ENCODE results near the gene TMEM117. TPM values are rescaled to one million over a fixed set of nuclear protein-coding genes. Genes with fewer than 3 reads are reported as not detected.
"Not testable (repeated sequence)": the region's sequence is repeated elsewhere in the genome, so short reads cannot be mapped to it uniquely, and the experiment has no call there.

The TMEM117 gene
- total and polyA plus RNA-seq, 7 donors = 1.9 to 4.7 (median 3.9) TPM

- H3K4me1 ChIP-seq = no peaks in the 10 kb centered on the region
- intact Hi-C loops (cut with DNase I) = no loop called here
- H3K27ac ChIP-seq = no peak overlapping the region
- no peaks in the 10 kb centered on the region for H3K27me3 ChIP-seq (ENCODE audit: insufficient read depth in 3 of 3, low read length in 2 of 3)
- 66 to 79% (median 76%) methylated on average over 3 of the region's 3 CpGs for WGBS, 3 donors
- H3K36me3 ChIP-seq (ENCODE audit: insufficient read depth in 1 of 2, low read depth in 1 of 2) = no peaks in the 10 kb centered on the region
- no peak for DNase-seq
- H3K4me3 ChIP-seq = no peak overlapping the region
- H3K9me3 ChIP-seq = no peaks in the 10 kb centered on the region
- ATAC-seq = no peak
- no peak for TF ChIP-seq CTCF (IDR thresholded peaks at IDR 0.05)
Observed at GRCh38 chr12:44370982-44371381, 535.1 kb downstream of the TMEM117 start.

- ATAC-seq (no peak), DNase-seq (no peak)
- no peaks in the 10 kb centered on the region for H3K4me1 ChIP-seq
- H3K27ac ChIP-seq = no peak overlapping the region
- TF ChIP-seq CTCF (IDR thresholded peaks at IDR 0.05) = no peak
- WGBS, 3 donors = 87 to 92% (median 90%) methylated on average over 2 of the region's 2 CpGs
- H3K4me3 ChIP-seq = no peak overlapping the region
- H3K36me3 ChIP-seq (ENCODE audit: insufficient read depth in 1 of 2, low read depth in 1 of 2) = no peaks in the 10 kb centered on the region
- H3K9me3 ChIP-seq = no peaks in the 10 kb centered on the region
- H3K27me3 ChIP-seq (ENCODE audit: insufficient read depth in 3 of 3, low read length in 2 of 3) = no peaks in the 10 kb centered on the region
- intact Hi-C loops (cut with DNase I) = no loop called here
Observed at GRCh38 chr12:44372259-44372658, 536.4 kb downstream of the TMEM117 start.

- Histone ChIP-seq H3K27ac (no peak overlapping the region), H3K4me1 (peaks cover 14% of the 10 kb centered on the region), H3K4me3 (no peak overlapping the region), H3K9me3 (no peaks in the 10 kb centered on the region), H3K27me3 (ENCODE audit: insufficient read depth in 3 of 3, low read length in 2 of 3) (no peaks in the 10 kb centered on the region), H3K36me3 (ENCODE audit: insufficient read depth in 1 of 2, low read depth in 1 of 2) (no peaks in the 10 kb centered on the region)
- WGBS, 3 donors = 64 to 88% (median 65%) methylated on average over 1 of the region's 1 CpG
- DNase-seq = no peak
- no peak for ATAC-seq
- intact Hi-C loops (cut with DNase I) = no loop called here
- no peak for TF ChIP-seq CTCF (IDR thresholded peaks at IDR 0.05)
Observed at GRCh38 chr12:44375694-44376093, 539.8 kb downstream of the TMEM117 start.

- Histone ChIP-seq H3K27me3 (ENCODE audit: insufficient read depth in 3 of 3, low read length in 2 of 3) (no peaks in the 10 kb centered on the region), H3K9me3 (no peaks in the 10 kb centered on the region), H3K4me3 (no peak overlapping the region), H3K27ac (no peak overlapping the region), H3K36me3 (ENCODE audit: insufficient read depth in 1 of 2, low read depth in 1 of 2) (no peaks in the 10 kb centered on the region), H3K4me1 (peaks cover 14% of the 10 kb centered on the region)
- intact Hi-C loops (cut with DNase I) = no loop called here
- DNase-seq (no peak), ATAC-seq (no peak)
- no peak for TF ChIP-seq CTCF (IDR thresholded peaks at IDR 0.05)
- 71 to 83% (median 77%) methylated on average over 5 of the region's 5 CpGs for WGBS, 3 donors
Observed at GRCh38 chr12:44377443-44378187, 541.7 kb downstream of the TMEM117 start.

- DNase-seq; intact Hi-C loops (cut with DNase I); ATAC-seq; H3K27me3 ChIP-seq (ENCODE audit: insufficient read depth in 3 of 3, low read length in 2 of 3); H3K36me3 ChIP-seq (ENCODE audit: insufficient read depth in 1 of 2, low read depth in 1 of 2); H3K4me3 ChIP-seq; H3K27ac ChIP-seq; H3K9me3 ChIP-seq: not testable (repeated sequence)
- peaks cover 14% of the 10 kb centered on the region for H3K4me1 ChIP-seq
Observed at GRCh38 chr12:44379113-44379512, 543.2 kb downstream of the TMEM117 start.

All from psoas muscle (tissue), 8 donors.